Testis (tissue), 2 donors: ENCODE results near the gene TTLL11.

Experiments used
- POLR2A ChIP-seq: fragments of 450-650 bp; IDR thresholded peaks from one replicate; pipeline ENCODE4 v1.6.1; 2017; ENCODE audit warnings: antibody characterized with exemption, mild to moderate bottlenecking, moderate library complexity
- TF ChIP-seq, protein P1 (sequence below), 3 experiments: fragments of 450-650 bp in 2 of 3; fragments of 200-600 bp in 1 of 3; sonication (generic) in 1 of 3; IDR thresholded peaks; one replicate each; pipeline ENCODE4 v1.5.1; 2016 to 2019; ENCODE audit warnings: antibody characterized with exemption in 3 of 3, mild to moderate bottlenecking in 2 of 3, moderate library complexity in 1 of 3

DNA sequence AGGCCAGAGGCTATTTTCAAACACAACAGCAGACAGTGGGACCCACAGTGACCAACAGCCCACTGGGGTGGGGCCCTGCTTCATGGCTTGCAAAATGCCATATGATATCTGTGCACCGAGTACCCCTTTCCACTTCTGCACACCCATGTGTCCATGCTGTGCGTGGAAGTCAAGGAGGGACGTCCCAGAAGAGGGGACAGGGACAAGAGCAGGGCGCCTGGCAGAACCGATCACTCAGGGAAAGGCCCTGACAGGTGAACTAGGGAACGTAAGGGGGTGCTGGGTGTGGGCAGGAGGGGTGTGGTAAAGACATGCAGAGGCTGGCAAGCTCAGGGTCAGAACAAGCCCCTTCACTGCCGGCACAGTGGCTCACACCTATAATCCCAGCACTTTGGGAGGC lies 7.6 kb upstream of the TTLL11 start:
- TF ChIP-seq, protein P1, sequence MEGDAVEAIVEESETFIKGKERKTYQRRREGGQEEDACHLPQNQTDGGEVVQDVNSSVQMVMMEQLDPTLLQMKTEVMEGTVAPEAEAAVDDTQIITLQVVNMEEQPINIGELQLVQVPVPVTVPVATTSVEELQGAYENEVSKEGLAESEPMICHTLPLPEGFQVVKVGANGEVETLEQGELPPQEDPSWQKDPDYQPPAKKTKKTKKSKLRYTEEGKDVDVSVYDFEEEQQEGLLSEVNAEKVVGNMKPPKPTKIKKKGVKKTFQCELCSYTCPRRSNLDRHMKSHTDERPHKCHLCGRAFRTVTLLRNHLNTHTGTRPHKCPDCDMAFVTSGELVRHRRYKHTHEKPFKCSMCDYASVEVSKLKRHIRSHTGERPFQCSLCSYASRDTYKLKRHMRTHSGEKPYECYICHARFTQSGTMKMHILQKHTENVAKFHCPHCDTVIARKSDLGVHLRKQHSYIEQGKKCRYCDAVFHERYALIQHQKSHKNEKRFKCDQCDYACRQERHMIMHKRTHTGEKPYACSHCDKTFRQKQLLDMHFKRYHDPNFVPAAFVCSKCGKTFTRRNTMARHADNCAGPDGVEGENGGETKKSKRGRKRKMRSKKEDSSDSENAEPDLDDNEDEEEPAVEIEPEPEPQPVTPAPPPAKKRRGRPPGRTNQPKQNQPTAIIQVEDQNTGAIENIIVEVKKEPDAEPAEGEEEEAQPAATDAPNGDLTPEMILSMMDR (IDR thresholded peaks at IDR 0.05): no peak
- no peak for TF ChIP-seq POLR2A
